Mesenteric fat pad (tissue), 1 donor: ENCODE measurements around the gene MED9. TPM values are rescaled to one million over a fixed set of nuclear protein-coding genes. Genes with fewer than 3 reads are reported as not detected.
"Not testable (repeated sequence)": the region's sequence is repeated elsewhere in the genome, so short reads cannot be mapped to it uniquely, and the experiment has no call there.

ENCODE experiments used
- DNase-seq: peaks from one replicate; pipeline ENCODE4 v3.0.0-alpha.2; 2020; ENCODE audit warnings: low spot score
- total RNA-seq: library from RNA; stranded (reverse); fragmentation: NEBNext Ultra II Directional; extraction: Animal tissue kit (Norgen Biotek cat#: 25700); gene quantifications from one replicate; pipeline ENCODE4 v1.2.1, GENCODE V29; 2021
- donor health status: DM: yes; HTN: yes; CAD: no.

Gene MED9
- total RNA-seq, 1 donor from 2014 or later = 11.4 TPM

DNA sequence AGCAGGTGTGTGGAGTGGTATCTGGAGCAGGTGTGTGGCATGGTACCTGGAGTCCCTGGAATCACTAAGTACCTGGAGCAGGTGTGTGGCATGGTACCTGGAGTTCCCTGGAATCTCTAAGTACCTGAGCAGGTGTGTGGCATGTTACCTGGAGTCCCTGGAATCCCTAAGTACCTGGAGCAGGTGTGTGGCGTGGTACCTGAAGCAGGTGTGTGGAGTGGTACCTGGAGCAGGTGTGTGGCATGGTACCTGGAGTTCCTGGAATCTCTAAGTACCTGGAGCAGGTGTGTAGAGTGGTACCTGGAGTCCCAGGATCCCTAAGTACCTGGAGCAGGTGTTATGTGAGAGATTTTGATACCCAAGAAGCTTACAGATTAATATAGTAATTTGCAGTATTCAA, 22.1 kb upstream of the MED9 start:
- DNase-seq = not testable (repeated sequence)

GRCh38 chr17:17455173-17455572, 21.6 kb upstream of the MED9 start:
- no peak for DNase-seq

DNA sequence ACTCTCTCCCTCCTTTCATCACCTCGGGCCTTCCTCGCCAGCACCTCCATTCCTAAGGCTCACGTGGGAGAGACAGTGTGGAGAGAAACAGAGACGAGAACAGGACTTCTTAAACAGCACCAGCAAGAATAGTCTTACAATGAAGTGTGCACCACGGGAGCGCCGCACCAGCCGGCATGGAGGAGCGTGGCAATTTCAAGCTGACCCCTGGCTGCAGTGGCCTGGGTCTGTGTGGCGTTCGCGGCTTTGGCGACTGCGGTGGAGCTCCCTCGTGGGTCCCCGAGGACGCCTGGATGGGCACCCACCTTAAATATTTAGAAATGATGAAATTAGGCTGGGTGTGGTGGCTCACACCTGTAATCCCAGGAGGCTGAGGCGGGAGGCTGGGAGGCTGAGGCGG, 20.5 kb upstream of the MED9 start:
- no peak for DNase-seq

- DNase-seq = no peak
These were observed 19.1 kb upstream of the MED9 start for GRCh38 chr17:17457680-17458079.

- no peak for DNase-seq
These were observed 16.8 kb upstream of the MED9 start for GRCh38 chr17:17460038-17460437.

DNA sequence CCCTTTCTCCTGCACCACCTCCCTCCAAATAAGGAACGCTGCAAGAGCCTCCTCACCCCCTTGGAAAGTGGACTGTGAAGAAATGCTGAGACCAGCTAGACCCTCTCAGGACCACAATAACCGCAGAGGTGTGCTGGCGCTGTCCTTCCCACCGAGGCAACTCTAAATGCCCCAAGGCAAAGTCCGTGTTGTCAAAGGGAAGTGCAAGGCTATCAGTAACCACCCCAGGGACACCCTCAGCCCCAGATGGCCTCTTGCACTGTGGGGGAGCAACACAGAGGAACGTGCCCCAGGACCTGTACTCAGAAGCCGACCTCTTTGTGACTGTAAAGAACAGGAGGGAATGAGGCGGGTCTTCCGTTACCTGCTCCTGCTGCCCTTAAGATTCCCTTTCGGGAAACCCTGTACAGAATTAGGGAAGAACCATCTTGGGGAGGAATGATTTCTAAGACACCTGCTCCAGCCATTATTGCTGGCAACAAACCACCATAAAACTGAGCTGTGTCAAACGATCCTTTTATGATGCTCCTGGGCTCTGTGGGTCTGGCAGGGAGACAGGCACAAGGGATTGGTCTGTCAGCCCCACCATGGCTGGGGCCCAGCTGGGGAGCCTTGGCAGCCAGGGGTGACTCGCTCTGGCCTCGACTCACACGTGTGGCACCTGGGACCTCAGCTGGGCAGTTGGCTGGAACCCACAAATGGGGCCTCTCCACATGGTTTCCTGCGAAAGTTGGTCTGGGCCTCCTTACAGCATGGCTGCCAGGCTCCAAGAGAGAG, 14.6 kb upstream of the MED9 start:
- no peak for DNase-seq

DNA sequence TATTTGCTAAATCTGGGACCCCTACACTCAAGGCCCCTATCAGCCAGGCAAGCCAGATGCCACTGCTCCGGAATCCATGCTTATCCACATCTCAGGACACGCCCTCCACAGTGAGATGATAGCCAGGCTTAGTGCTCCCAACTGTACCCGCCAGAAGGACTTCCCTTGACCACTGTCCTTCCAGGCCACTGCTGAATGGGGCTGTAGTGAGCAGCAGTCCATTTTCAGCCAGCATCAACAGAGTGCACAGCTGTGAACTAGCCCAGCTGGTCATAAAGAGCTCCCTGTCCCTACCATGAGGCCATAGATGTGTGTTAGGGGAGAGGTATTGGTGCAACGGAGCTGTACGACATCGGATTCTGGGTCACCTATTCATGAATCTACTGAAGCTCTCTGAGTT, 13.0 kb upstream of the MED9 start:
- no peak for DNase-seq

DNA sequence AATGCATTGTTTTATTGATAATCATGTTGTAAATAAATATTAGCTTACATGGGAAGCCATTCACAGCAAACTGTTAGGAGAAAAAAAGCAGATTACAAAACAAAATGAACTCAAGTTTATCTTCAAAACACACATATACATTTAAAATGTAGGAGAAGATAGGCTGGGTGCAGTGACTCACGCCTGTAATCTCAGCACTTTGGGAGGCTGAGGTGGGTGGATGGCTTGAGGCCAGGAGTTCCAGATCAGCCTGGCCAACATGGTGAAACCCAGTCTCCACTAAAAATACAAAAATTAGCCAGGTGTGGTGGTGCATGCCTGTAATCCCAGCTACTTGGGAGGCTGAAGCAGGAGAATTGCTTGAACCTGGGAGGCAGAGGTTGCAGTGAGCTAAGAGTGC, 10.9 kb upstream of the MED9 start:
- not testable (repeated sequence) for DNase-seq

GRCh38 chr17:17466511-17466910, 10.3 kb upstream of the MED9 start:
- no peak for DNase-seq

DNA sequence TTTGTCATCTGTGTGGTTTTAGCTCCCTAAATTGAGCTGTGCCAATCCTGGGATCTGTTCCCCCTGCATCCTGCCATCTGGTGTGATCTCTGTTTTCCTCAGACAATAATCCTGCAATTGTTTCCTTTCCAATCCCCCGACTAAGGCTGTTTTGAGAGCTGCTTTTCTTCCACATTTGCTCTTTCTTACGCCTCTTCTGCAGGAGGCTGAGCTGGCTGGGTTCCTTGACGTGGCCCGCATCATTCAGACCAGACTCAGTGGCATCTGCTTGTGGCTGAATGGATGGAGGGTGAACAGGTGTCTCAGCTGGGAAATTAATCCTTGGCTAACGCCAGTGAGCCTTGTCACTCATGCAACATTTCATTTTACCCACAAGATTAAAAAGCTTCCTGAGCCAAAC, 9.8 kb upstream of the MED9 start:
- no peak for DNase-seq

DNA sequence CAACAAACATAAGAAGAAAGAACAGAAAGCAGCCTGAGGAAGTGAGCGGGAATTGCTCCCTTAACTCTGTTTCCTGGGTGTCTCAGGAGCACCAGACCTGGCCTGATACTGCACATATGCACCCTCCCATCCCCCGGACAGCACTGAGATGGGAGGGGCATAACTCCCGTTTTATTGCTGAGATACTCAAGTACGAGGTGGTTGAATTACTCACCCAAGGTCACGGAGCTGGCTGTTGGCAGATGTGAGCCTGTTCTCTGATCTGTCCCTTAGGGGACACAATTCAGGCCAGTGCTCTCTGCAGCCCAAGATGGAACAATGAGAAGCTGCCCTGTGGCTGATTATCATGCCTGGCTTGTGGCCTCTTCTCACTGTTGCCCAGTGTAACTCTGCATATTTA, 9.1 kb upstream of the MED9 start:
- no peak for DNase-seq

DNA sequence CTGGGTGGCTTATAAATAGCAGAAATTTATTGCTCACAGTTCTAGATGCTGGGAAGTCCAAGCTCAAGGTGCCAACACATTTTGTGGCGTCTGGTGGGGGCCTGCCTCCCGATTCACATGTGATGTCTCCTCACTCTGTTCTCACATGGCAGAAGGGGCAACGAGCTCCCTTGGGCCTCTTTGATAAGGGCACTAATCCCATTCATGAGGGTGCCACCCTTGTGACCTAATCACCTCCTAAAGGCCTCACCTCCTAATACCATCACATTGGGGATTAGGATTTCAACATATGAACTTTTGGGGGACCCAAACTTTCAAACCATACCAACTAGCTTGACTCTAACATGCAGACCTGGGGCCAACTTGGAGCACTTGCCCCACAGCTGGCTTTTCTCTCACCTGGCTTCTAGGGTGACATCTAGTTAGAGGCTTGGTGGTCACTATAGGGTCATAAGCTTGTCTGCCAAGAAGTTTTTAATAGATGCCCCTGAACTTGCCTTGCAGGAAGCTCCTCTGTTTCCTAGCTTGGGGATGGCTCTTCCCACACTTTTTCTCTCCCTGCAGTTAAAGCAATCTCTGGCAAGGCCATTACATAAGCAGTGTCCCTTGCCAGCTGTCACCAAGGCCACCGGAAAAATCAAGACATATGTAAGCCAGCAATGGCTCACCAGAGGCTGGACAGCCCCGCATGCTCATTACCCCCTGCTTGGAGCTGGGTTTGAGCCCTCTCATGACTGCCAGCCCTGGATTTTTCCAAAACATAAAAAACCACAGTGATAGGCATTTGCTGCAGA, 8.4 kb upstream of the MED9 start:
- DNase-seq = no peak

DNA sequence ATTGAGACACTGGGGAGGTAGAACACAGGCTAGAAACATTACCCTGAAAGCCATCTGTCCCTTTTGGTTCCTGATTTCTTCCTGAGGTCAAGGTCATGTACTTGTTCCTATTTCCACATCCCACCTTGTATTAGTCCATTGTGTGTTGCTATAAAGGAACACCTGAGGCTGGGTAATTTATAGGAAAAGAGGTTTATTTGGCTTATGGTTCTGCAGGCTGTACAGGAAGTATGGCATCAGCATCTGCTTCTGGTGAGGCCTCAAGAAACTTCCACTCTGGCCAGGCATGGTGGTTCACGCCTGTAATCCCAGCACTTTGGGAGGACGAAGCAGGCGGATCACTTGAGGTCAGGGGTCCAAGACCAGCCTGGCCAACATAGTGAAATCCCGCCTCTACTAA, 7.4 kb upstream of the MED9 start:
- DNase-seq = no peak

GRCh38 chr17:17469996-17470395, 6.8 kb upstream of the MED9 start:
- no peak for DNase-seq

GRCh38 chr17:17472333-17472920, 4.4 kb upstream of the MED9 start:
- DNase-seq = no peak

DNA sequence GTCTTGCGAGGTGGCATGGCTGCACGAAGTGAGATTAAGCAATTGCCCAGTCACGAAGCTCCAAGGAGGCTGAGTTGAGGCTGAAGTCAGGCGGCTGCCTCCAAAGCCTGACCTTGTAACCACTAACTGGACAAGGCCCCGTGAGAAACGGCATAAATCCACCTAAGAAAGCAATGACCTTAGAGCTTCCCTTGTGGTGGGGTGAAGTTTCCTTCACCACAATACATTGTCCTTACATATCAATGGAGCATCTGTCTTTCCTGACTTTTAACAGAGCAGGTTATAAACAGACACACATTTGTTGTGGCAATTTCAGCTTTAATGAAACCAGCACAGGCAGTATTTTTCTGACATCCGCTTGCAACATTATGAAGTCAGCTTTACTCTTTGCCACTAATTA, 2.5 kb upstream of the MED9 start:
- DNase-seq = no peak

DNA sequence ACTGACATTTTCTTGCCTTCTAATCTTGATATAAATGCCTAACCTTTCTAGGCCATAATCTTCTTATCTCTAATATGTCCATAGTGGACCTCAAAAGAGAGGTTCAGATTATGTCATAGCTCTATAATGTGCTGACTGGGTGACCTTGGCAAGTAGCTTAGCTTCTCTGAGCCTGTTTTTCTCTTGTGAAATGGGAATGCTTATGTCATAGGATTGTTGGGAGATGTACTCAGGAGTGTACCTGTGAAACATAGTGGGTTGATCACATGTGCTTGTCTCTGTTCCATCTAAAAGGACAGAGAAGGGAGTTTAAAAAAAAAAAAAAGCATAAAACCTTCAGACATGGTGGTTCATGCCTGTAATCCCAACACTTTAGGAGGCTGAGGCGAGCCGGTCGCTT, 2.4 kb downstream of the MED9 start:
- DNase-seq = no peak

DNA sequence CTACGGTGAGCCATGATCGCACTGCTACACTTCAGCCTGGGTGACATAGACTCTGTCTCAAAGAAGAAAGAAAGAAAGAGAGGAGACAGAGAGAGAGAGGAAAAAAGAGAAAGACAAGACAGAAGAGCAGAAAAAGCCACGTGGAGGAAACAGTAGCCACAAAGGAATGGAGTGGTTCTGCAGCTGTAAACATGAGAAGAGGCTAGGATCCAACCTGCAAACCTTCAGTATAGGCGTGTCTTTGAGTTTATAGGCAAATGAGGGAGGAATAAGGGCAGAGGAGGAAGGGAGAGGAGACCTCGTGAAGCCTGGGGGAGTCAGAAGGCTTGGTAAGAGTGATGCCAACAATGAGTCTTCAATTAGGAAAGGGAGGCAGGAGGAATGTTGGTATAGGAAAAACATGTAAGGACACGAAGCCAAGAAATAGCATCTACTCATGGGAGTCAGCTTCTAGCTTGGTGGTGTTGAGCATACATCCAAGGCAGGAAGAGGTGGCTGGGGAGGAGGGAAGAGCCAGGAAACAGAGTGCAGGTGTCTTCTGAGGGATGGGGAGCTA, 3.9 kb downstream of the MED9 start:
- no peak for DNase-seq

- no peak for DNase-seq
These were observed 5.1 kb downstream of the MED9 start for GRCh38 chr17:17481860-17482259.

DNA sequence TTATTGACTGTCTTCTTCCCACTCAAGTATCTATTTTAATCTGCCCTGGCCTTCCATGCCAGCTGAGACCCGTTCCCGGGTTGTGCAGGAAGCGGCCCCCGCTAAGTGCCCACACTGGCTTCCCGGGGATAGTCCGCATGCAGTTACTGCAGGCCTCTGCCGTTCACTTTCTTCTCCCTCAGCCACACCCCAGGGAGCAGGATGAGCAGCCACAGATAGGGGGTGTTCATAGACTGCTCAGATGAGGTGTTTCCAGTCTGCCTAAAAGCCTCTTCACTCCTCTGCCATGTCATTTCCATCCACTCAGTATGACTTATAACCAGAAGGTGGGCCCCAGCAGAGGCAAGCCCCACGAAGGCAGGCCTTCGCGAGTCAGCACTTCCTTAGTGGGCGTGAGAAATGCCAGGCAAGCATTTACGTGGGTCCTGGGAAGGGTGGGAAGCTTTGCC, 7.7 kb downstream of the MED9 start:
- no peak for DNase-seq

- no peak for DNase-seq
These were observed 8.6 kb downstream of the MED9 start for GRCh38 chr17:17485420-17485819.

GRCh38 chr17:17486416-17486815, 9.6 kb downstream of the MED9 start:
- not testable (repeated sequence) for DNase-seq
